HG03457 (cell line): Measurements from ENCODE around the gene DOCK11.
"Not testable (repeated sequence)": the region's sequence is repeated elsewhere in the genome, so short reads cannot be mapped to it uniquely, and the experiment has no call there.

Experiments used
- ATAC-seq: cut with Tn5 transposase; IDR thresholded peaks from one replicate; pipeline ENCODE4 v1.9.1; 2021; ENCODE audit warnings: moderate number of reproducible peaks; ENCODE audit not compliant: unreplicated experiment

The DOCK11 gene

GRCh38 chrX:118495061-118495921 lies at the start of gene DOCK11:
DOCK11 (plus strand) TSS chrX:118495815; CDS start chrX:118495972, 157 bp downstream.
- peak; percentile 57 for ATAC-seq

- no peak for ATAC-seq
Observed at GRCh38 chrX:118448273-118448783, 47.3 kb upstream of the DOCK11 start.

GRCh38 chrX:118455013-118455412 lies 40.6 kb upstream of the DOCK11 start:
- no peak for ATAC-seq

GRCh38 chrX:118459494-118459893 lies 36.1 kb upstream of the DOCK11 start:
- no peak for ATAC-seq

- no peak for ATAC-seq
Observed at GRCh38 chrX:118464501-118464900, 31.1 kb upstream of the DOCK11 start.

- no peak for ATAC-seq
Observed at GRCh38 chrX:118468122-118468521, 27.5 kb upstream of the DOCK11 start.

GRCh38 chrX:118470721-118471347 lies 24.8 kb upstream of the DOCK11 start:
- ATAC-seq: not testable (repeated sequence)

GRCh38 chrX:118474586-118474985 lies 21.0 kb upstream of the DOCK11 start:
- ATAC-seq: no peak

- ATAC-seq: no peak
Observed at GRCh38 chrX:118475903-118476302, 19.7 kb upstream of the DOCK11 start.

- ATAC-seq: no peak
Observed at GRCh38 chrX:118480172-118480571, 15.4 kb upstream of the DOCK11 start.

- ATAC-seq: not testable (repeated sequence)
Observed at GRCh38 chrX:118482384-118482783, 13.2 kb upstream of the DOCK11 start.

GRCh38 chrX:118484216-118484903 lies 11.3 kb upstream of the DOCK11 start:
- ATAC-seq: no peak

- ATAC-seq: not testable (repeated sequence)
Observed at GRCh38 chrX:118486693-118487092, 8.9 kb upstream of the DOCK11 start.

- no peak for ATAC-seq
Observed at GRCh38 chrX:118493016-118493415, 2.6 kb upstream of the DOCK11 start.

- no peak for ATAC-seq
Observed at GRCh38 chrX:118493653-118494297, 1.8 kb upstream of the DOCK11 start.

GRCh38 chrX:118495958-118496762 lies 545 bp downstream of the DOCK11 start:
- peak; percentile 56 for ATAC-seq

GRCh38 chrX:118496763-118497079 lies 1.1 kb downstream of the DOCK11 start:
- ATAC-seq: peak; percentile 19

GRCh38 chrX:118497180-118497818 lies 1.7 kb downstream of the DOCK11 start:
- no peak for ATAC-seq

- ATAC-seq: no peak
Observed at GRCh38 chrX:118498351-118498750, 2.7 kb downstream of the DOCK11 start.

GRCh38 chrX:118498755-118499154 lies 3.1 kb downstream of the DOCK11 start:
- ATAC-seq: no peak
